Right lung (tissue), 5 donors: ENCODE measurements around the gene XRCC3. TPM values are rescaled to one million over a fixed set of nuclear protein-coding genes. Genes with fewer than 3 reads are reported as not detected.

Experiments
- DNase-seq, 2 donors: peaks; one replicate each; pipeline ENCODE4 v3.0.0-alpha.2; 2013
- polyA plus RNA-seq, 5 donors: library from polyadenylated mRNA; unstranded; fragments of 120-200 nt; gene quantifications; one replicate each; pipeline versions ENCODE4 v1.2.1 to v1.2.3, GENCODE V29; 2013; ENCODE audit warnings: inconsistent platforms in 1 of 5, low replicate concordance in 1 of 5; ENCODE audit not compliant: insufficient read length in 5 of 5, insufficient read depth in 1 of 5

XRCC3 gene
- polyA plus RNA-seq, 5 donors = 16.5 to 26.7 (median 21.3) TPM

DNA sequence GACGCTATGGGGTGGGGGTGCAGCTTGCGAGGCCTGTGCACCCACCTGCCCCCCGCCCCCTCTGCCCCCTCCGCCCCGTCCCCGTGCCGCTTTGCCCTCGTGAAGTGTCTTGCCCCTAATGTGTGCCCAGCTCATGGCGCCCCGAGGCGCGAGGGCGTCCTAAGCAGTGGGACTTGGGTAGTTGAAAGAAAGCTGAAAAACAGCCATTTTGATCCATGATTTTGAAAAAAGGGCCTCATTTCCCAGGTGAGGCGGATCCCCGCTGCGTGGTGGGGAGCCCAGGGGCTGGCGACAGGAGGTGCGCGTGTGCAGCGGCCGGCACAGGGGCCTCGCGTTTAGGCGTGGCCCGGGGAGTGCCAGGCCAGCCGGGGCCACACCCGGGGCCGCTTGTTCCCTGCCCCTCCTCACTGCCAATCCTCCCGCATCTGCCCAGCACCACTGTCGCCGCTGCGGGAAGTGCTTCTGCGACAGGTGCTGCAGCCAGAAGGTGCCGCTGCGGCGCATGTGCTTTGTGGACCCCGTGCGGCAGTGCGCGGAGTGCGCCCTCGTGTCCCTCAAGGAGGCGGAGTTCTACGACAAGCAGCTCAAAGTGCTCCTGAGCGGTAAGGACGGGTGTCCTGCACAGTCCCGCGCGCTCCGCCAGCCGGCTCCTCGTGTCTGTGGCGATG, 12.2 kb upstream of the XRCC3 start:
- no peak for DNase-seq

DNA sequence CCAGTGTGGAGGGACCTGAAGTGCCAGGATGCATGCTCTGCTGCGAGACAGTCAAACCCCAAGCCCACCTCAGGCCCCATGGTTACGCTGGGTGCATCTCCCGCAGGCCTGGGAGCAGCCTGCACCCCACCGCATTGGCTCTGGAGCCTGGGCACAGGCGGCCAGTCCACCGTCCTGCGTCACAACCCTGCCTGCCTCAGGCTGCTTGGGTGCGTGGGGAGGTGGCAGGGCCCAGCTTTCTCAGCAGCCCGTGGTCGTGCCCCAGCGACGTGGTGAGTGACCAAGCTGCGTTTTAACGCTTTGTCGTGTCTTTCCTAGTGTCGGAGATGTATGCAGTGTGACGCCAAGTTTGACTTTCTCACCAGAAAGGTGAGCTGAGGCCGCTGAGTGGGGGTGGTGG, 11.2 kb upstream of the XRCC3 start:
- no peak for DNase-seq

DNA sequence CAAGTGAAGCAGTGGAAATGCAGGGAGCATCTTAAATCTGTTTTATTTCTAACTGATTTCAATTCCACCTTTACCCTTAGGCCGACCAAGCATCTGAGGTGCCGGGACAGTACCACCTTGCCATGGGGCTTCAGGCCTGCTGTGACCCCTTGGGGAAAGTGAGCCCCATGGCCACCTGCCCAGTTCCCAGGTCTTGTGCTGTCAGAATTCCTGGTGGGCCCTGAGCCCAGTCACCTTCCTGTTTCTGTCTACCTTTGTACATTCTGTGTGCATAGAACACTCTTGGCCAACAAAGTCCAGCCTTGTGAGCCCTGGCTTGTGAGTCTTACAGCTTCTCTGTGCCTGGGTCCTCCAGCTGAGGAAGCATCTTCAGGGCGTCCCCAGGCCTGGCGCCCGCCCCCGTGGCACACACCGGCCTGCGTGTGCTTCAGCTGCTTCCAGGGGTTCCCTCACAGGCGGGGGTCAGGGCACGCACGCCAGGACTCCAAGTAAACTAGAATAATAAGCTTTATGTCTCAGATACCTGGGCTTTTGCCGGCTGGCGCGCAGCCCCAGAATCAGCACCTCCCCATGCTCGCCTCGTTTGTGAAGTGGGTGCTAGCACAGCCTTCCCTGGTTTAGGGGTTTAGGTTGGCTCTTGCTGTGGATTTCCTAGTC, 10.6 kb upstream of the XRCC3 start:
- DNase-seq = no peak

DNA sequence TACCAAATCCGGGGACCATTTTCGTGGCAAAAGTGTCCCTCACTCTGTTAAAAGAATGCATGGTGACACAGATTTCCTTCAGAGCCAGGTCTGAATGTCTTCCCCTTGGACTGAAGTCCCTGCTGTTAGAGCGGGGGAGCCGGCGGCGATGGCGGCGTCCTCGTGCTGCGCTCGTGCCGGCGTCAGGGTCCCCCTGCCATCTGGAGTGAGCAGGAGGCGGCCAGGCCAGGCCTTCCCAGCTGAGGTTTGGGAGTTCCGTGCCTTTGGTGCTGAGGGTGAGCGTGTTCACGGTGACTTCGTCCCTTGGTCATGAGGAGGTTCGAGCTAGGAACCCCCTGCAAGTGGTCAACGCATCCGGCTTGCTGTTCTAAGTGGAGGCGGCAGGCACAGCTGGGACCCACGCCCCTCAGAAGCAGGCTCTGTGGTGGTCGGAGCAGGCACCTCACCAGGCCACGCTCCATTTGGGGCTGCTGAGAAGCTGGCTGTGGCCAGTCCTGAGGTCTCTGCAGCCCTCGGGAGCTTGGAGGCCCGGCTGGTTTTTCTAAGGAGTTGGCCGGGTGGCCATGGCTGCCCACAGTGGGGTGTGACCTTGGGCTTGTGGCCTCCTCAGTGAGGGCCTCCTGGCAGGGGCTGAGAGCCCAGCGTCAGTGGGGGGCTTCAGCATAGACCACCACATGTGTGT, 9.9 kb upstream of the XRCC3 start:
- no peak for DNase-seq

DNA sequence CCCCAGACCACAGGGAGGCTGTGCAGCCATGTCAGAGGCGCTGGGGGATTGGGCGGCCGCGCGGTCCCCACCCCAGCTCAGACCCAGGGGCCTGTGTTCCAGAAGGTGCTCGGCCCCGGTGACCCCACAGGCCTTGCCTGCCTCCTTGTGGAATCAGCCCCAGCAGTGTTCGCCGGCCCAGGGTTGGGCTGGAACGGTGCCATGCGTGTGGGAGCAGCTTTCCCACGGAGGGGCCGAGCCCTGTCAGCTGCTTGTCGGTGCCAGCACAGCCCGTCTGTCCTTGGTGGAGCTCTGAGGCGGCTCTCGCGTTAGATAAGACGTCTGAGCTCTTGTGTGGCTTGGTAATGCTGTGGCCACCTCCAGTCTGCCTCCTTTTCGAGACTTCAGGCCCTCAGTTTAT, 8.9 kb upstream of the XRCC3 start:
- DNase-seq = no peak

DNA sequence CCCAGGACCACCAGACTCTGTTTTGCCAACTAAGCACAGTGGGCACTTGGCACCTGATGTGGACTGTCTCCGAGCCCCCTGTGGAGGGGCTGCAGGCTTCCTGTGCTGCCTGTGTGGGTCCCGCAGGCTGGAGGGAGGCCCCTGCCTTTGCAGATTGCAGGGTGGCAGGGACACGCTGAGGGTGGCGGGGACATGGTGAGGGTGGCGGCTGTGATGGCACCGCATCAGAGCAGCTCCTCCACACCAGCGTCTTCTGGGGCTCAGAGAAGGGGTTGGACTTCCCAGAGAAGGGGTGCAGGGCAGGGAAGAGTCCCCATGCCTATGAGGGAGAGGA, 8.5 kb upstream of the XRCC3 start:
- no peak for DNase-seq

DNA sequence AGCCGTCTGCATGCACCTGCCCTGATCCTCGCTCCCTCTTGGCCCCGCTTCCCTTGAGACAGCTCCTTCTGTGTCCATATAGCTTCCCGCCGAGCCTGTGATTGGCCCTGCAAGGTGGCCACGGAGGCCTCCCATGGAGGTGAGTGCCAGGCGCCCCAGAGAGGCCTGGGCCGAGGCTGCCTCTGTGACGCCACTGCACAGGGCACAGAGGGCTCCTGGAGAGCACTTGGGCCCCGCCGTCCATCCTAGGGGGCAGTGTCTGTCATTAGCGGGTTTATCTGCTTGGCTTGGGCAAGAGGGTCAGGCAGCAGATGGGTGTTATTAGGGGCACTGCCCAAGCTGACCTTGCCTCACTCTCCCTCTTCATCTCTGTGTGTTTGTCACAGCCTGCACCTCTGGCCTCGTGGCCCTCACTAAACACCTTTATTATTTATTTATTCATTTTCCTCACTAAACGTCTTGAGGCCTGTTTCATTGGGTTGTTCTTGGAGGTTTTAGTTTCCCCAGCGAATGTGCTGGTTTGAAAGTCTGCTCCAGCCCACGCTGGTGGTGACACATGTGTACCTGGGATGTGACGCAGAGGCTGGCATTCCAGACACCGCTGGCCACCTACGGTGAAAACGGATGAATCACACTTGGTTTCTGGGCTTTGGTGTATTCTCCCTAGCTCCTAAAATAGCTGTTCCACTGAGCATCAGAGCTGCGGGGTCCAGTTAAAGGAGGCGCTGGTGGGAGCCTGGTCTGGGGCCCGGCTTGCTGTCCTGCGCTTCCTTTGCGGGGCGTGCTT, 6.3 kb upstream of the XRCC3 start:
- DNase-seq = no peak

DNA sequence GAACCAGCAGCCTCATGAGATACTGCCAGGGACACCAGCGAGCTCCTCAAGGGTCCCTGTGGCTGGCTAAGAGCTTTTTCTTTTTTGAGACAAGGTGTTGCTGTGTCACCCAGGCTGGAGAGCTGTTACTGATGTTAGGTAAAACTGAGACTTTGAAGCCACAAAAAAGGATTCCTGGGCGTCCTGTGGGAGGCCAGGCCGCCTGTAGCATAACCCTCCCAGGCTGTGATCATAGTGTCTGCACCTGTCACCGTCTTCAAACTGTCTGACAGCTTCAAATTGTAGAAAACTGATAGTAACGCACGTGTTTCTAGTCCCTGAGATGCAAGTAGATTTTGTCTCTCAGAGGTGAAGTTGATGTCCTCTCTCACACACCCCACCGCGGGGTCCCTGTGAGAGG, 4.5 kb upstream of the XRCC3 start:
- DNase-seq = no peak

DNA sequence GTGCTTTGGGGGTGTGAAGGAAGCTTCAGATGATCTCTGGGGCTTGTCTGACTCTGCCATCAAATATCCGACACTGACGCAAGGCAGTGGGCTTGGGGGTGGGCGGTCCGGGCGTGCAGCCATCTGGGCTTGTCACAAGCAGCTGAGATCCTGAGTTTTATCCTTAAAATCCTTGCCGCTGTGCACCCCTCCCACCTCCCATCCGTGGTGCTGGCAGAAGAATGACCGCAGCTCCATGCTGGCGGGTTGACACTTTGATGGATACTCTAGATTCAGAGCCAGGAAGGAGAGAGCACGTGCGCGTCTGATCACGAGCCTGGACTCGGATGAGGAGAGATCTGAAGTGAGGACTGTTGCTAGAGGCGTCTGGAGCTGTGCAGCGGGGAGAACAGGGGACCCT, 3.3 kb upstream of the XRCC3 start:
- peak; percentile 38 to 45 for DNase-seq

DNA sequence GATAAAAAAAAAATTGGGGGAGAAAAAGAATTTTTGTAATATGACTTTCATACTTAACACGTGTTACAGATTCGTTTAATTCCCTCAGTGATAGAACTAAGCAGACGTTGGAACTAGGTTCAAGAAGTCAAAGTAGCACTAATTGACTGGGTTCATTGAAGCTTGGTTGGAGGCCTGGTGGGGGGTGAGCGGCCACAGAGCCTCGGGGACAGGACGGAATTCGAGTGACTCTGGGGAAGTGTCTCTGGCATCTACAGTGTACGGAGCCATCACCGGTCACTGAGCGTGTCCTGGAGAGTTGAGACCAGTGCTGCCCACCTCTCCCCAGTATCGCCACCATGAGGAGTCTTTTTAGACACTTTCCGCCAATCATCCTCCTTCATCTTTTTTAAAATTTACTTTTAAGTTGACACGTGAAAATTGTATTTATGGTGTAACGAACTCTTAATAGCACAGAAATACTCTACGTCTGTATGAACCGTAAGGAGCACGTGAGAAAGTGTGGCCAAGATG, 1.7 kb upstream of the XRCC3 start:
- no peak for DNase-seq

DNA sequence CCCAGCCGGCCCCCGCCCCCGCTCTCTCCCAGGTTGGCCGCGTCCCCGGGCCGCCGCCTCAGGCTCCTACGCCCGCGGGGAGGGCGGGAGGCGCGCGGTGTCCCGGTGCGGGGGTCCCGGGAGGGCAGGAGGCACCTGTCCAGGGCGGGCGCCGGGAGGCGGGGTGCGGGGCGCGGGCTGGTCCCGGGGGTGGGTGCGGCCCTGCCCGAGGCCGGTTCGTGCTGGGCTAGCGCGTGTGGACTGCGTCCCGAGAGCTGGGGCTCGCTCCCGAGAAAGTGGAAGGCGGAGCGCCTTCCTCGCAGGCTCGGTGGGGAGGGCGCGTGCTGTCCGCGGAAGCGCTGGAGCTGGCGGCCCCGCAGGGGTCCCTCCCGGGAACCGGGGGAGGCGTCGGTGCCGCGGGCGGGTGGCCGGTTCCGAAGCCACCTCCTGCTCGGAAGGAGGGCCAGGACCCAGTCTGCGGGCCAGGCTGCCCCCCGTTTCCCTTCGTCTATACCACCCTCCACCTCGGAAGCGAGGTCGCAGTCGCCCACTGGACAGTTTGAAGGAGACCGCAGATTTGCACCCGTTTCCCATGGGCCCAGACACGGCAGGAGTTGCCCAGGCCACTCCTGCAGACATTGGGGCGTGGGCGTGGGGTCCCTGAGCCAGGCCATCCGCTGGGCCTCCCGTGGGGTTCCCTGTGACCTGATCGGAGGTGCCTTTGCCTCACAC, 995 bp upstream of the XRCC3 start:
- no peak for DNase-seq

DNA sequence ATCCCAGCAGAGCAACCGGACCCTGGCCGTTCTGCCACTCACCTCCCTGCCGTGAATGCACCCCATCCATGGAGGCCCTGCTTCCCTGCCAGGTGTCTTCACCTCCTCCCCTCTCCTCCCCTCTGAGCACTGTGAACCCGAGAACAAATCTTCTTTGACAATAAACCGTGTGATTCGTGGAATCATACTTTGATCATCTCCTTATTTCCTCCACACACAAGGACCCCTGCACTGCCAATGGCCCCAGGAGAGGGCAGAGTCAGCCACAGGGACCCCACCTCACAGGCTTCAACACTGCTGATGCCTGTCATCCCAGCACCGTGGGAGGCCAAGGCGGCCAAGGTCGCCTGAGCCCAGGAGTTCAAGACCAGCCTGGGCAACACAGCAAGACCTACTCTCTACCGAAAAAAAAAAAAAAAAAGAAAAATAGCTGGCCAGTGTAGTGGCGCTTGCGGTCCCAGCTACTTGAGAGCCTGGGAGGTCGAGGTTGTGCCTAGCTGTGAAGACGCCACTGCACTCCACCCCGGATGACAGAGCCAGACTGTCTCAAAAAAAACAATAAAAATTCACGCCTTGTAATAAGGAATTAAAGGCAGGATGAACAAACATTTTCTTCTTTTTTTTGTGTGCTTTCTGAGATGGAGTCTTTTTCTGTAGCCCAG, 1.1 kb downstream of the XRCC3 start:
- DNase-seq = no peak

DNA sequence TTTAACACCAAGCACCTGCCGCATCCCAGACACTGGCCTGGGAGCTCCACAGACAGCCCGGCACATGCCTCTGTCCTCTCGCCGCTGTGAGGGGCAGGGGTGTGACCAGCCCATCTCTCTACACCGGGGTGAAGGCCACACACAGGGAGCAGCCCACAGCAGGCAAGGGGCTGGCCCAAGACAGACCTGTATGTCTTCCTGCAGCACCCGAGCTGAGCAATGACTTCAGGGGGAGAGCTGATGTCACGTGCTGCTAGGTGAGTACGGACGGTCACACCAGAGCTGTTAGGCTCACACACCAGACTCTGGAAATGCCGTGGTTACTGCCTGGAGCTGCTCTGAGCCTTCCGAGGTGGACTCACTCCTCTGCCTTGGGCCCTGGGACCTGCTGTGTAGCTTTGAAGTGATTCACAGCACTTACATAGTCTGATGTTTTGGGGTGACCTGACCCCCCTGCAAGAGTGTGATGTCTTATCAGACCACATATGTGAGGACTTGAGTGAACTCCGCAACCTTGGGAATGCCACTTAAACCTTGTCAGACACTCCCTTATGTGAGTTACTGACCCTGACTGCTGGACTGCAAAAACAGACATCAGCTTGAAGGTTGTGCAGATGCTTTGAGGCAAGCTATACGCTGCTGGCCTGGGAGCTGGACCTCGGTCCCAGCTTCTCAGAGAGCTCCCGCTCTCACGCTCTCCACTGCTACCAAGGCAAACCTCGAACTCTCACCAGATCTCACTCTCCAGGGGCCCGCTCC, 1.8 kb downstream of the XRCC3 start:
- no peak for DNase-seq

DNA sequence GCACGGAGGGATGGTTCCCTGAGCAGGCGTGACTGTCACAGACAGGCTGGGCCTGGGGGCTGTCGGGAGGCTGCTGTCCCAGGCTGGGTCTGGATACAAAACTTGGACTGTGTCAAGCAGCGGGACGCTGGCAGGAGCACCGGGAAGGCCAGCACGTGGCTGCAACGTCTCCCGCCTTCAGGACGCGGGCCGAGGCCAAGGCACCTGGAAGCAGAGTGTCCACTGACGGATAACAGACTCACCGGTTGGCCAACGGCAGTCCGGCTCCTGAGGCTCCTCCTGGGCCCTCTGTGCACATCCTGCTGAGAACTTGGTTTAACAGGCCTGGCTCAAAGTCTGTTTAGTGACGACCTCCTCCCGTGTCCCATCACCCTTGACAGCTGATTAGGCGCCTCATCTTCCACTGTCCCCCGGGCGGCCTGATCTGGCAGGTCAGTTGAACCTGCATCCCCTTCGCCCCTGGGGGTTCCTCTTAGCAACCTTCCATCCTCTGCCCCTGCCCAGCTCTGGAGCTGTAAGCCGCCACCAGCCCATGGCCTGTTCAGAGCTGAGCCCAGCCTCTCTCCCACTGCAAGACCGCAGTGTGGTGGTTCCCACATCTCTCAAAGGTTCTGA, 2.5 kb downstream of the XRCC3 start:
- DNase-seq = no peak

DNA sequence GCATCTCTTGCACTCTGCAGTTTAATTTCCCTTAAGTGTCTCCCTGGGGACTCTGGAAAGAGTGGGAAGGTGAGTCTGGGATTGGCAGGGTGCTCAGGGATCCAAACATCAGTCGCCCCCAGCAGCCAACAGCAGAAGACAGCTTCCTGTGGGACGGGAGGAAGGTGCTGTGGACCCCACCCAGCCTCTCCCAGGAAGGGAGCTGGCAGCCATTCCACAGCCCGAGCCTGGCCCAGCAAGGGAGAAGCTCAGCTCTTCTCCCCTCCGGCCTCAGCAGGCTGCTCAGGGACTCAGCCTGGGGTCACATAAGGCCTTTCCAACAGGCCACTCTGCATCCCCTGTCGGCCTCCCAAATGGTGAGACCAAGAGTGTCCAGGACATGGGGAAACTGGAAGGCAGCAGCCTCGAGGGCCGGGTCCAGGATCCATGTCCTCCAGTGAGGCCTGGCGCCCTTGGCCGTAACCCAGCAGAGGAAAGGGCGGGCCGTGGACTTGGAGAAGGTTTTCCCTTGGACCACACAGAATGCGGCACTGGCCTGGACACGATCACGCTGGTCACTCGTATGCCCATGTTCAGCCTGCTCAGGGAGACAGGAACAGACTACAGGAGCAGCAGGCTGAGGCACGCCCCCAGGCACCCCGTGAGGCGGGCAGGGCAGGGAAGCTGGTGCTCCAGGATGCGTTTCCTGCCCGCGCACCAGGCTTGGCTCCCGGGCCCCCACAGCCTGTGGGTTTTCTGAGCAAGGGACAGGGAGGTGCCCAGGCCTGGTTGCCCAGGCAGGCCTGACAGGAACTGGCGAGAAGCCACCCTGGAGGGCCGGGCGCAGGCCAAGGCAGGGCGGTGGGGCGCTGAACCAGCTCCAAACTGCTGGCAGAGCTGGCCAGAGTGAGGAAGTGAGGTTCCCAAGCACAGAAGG, 3.5 kb downstream of the XRCC3 start:
- no peak for DNase-seq

DNA sequence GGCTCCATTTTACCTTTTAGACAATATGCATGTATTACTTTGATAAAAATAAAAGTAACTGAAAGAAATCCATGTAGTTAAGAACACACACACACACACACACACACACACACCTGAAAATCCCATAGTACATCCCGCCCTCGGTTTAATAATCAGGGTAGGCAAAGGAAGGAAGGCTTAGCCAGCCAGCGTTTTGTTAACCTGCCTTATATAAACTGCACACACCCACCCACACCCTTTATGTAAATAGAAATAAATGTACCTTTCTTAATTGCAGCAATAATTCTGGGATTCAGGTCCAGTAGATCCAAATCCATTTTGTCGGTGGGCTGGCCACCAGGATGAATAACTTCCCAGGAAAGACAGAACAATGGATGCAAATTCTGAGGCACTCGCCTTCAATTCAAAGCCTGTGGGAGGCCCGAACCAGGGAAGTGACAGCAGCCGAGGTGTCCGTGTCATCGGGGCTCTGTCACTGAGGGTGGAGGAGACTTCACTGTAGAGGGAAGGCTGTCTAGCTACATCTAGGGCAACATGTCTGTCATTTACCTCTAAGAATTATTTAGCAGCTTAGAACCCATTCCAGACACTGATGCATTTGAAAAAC, 4.4 kb downstream of the XRCC3 start:
- no peak for DNase-seq

DNA sequence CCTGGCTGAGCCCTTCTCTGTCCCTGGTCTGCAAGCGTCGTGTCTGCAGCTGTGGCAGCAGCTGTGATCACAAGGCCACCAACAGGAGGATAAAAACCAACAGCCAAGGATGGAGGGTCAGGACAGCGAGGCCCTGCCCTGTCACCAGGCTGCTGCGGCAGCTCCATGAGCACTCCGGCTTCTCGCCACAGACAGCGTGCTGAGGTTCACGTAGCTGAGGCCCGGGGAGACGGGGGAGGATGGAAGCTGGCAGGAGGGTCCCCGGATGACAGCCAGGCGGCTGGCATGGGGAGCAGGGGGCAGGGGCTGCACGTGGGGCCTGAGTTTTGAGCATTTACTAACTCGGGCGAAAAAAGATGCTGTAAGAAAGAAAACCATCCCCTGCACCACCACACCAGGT, 5.4 kb downstream of the XRCC3 start:
- no peak for DNase-seq

DNA sequence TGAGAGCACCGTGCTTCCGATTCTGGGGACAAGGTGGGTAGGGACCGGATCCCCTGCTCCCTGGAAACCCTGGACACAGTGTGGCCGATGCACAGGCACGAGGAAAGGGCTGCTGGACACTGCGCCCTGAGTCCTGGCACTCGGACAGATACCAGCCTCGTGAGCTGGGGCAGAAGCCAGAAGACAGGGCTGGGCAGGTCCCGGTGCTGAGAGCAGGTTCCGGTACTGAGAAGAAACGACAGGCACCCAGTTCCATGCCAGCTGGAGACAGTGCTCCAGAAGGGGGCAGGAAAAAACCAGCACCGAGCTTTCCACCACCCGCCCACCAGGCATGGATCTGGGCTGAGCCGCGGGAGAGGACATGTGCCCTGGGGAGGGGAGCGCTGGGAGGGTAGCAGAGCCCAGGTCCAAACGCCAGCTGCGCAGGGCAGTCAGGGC, 6.5 kb downstream of the XRCC3 start:
- no peak for DNase-seq
